Measurements from ENCODE around the gene RFTN1. TPM values are rescaled to one million over a fixed set of nuclear protein-coding genes. Genes with fewer than 3 reads are reported as not detected.
A peak's percentile ranks its signal among the peaks of the same experiment; 100 is the strongest.

Gene RFTN1
- total RNA-seq, 1 donor from 2014 or later: 3.1 TPM

GRCh38 chr3:16374047-16374934 lies 139.2 kb downstream of the RFTN1 start:
- ATAC-seq: peak; percentile 43

- no peak for ATAC-seq
Measured at GRCh38 chr3:16373341-16373946, 140.1 kb downstream of the RFTN1 start.

- no peak for ATAC-seq
Measured at GRCh38 chr3:16372362-16373292, 140.9 kb downstream of the RFTN1 start.

- no peak for ATAC-seq
Measured at GRCh38 chr3:16370872-16371740, 142.4 kb downstream of the RFTN1 start.

GRCh38 chr3:16370503-16370871 lies 143.0 kb downstream of the RFTN1 start:
- no peak for ATAC-seq

GRCh38 chr3:16369885-16370284 lies 143.6 kb downstream of the RFTN1 start:
- ATAC-seq: no peak

GRCh38 chr3:16369276-16369675 lies 144.2 kb downstream of the RFTN1 start:
- peak; percentile 87 for ATAC-seq

- no peak for ATAC-seq
Measured at GRCh38 chr3:16366581-16366980, 146.9 kb downstream of the RFTN1 start.

GRCh38 chr3:16365491-16366128 lies 147.9 kb downstream of the RFTN1 start:
- ATAC-seq: no peak

GRCh38 chr3:16364963-16365362 lies 148.5 kb downstream of the RFTN1 start:
- no peak for ATAC-seq

- ATAC-seq: no peak
Measured at GRCh38 chr3:16364323-16364722, 149.2 kb downstream of the RFTN1 start.

GRCh38 chr3:16363636-16364035 lies 149.9 kb downstream of the RFTN1 start:
- ATAC-seq: no peak

GRCh38 chr3:16362770-16363169 lies 150.7 kb downstream of the RFTN1 start:
- no peak for ATAC-seq

GRCh38 chr3:16361087-16361486 lies 152.4 kb downstream of the RFTN1 start:
- ATAC-seq: no peak

- ATAC-seq: no peak
Measured at GRCh38 chr3:16359331-16359730, 154.2 kb downstream of the RFTN1 start.

GRCh38 chr3:16358336-16358735 lies 155.2 kb downstream of the RFTN1 start:
- no peak for ATAC-seq

GRCh38 chr3:16357186-16358121 lies 156.0 kb downstream of the RFTN1 start:
- ATAC-seq: no peak

- ATAC-seq: no peak
Measured at GRCh38 chr3:16355828-16356227, 157.7 kb downstream of the RFTN1 start.

- ATAC-seq: no peak
Measured at GRCh38 chr3:16354291-16354690, 159.2 kb downstream of the RFTN1 start.

GRCh38 chr3:16352428-16352827 lies 161.1 kb downstream of the RFTN1 start:
- ATAC-seq: no peak

Measured in esophagus mucosa (tissue), 1 donor.